AG09319 (cell line): ENCODE measurements around the gene DOCK4.

Experiments used
- DNase-seq: peaks from one replicate; pipeline ENCODE4 v3.0.0-alpha.2; 2010; ENCODE audit warnings: low read depth; ENCODE audit errors: extremely low read depth
- CTCF ChIP-seq: IDR thresholded peaks from 2 replicates; pipeline ENCODE4 v1.5.1; 2011; ENCODE audit warnings: low read depth, mild to moderate bottlenecking, inconsistent platforms, low read length, moderate library complexity

DOCK4 gene

DNA sequence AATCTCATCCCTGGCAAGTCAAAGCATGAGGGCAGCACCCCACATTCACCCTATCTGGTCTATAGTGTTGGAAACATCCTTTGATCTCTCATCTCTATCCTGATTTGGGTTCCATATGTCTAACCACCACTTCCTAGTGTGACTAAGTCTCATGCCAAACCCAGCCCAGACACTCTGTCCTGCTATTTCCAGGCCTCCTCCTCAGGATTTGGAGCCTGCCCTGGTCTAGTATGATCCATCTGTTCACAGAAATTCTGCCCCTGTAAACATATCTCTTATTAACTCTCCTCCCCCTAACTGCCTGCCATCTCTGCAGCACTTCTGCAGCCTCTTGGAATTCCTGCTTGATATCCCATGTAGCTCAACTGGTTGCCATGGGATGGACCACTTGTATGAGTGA is 323.0 kb downstream of the DOCK4 start:
- DNase-seq: no peak
- no peak for TF ChIP-seq CTCF

GRCh38 chr7:111878785-111879184 is 327.4 kb downstream of the DOCK4 start:
- no peak for TF ChIP-seq CTCF
- DNase-seq: no peak

DNA sequence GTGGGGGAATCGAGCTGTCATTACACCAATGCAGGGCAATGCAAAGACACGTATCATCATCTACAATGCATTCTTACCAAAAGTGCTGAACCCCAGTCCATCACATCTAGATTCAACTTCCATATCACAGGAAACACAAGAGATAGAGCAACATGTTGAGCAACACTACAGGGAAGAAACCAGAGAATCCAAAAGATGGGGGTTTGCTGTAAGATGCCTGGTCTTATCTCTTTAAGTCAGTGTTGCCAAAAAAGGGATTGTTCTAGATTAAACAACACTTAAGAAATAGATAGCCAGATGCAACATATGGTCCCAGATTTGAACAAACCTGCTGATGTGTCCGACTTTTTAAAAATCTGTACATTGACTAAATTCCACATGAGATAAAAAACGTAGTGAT is 328.3 kb downstream of the DOCK4 start:
- no peak for TF ChIP-seq CTCF
- DNase-seq: no peak

- TF ChIP-seq CTCF: no peak
- peak; percentile 4 for DNase-seq
Observed at GRCh38 chr7:111873963-111874690, 332.1 kb downstream of the DOCK4 start.

DNA sequence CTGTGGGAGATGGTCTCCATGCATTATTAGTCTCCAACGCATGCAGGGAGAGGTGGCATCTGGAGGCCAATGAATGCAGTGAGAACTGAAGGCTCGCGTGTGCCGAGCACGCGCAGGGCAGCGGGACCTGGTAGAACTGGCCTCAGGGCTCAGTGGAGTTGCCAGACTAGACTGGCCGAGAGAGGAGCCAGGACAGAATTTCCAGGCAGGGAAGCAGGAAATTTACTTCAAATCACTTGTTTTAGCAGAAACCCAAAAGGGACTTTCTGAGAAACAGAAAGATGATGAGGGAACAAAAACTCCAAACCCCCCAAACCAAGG is 332.9 kb downstream of the DOCK4 start:
- no peak for TF ChIP-seq CTCF

GRCh38 chr7:111872450-111873325 is 333.5 kb downstream of the DOCK4 start:
- no peak for TF ChIP-seq CTCF
- DNase-seq: no peak

More for the DNA sequence above, 332.9 kb downstream of the DOCK4 start:
- no peak for DNase-seq

DNA sequence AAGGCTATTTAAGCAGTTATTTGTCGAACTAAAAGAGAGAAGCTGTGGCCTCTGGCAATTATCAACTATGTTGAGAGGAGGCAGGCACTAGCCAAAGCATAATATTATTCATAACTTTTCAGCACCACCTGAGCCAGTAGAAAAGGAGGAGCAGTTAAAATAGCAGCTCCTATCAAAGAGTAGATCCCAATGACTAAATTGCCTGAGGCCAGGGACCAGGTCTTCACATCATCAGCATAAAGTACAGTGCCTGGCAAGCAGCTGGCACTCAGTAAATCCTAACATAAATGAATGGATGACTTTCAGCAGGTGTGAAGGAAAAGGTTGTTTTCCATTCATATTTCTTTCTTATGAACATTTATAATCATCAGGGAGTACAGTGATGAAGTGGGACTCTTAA is 334.9 kb downstream of the DOCK4 start:
- TF ChIP-seq CTCF: no peak
- no peak for DNase-seq
